Heart left ventricle (tissue), 16 donors: ENCODE measurements around the gene GRHL1. TPM values are rescaled to one million over a fixed set of nuclear protein-coding genes. Genes with fewer than 3 reads are reported as not detected.
A peak's percentile ranks its signal among the peaks of the same experiment; 100 is the strongest.

ENCODE experiments used
- ATAC-seq, 4 donors: fragments of 200-7000 bp; cut with Tn5 transposase; one replicate each; pipeline ENCODE4 v1.9.1; 2020 to 2022; ENCODE audit warnings: moderate library complexity in 4 of 4, mild to moderate bottlenecking in 3 of 4, moderate number of reproducible peaks in 1 of 4
- DNase-seq, 5 donors: peaks; one replicate each; pipeline ENCODE4 v3.0.0-alpha.2; 2020
- H3K27ac ChIP-seq, 12 donors: fragments of 200-600 bp; sonication (generic) in 4 of 12; one replicate each; pipeline versions ENCODE4 v1.5.0 to v1.8.0; 2016 to 2022; ENCODE audit warnings: mild to moderate bottlenecking in 2 of 12
- H3K27me3 ChIP-seq, 9 donors: fragments of 200-600 bp; sonication (generic) in 2 of 9; one replicate each; pipeline versions ENCODE4 v1.5.1 to v1.8.0; 2016 to 2022; ENCODE audit warnings: mild to moderate bottlenecking in 3 of 9
- H3K36me3 ChIP-seq, 9 donors: fragments of 200-600 bp; sonication (generic) in 2 of 9; one replicate each; pipeline versions ENCODE4 v1.5.0 to v1.8.0; 2018 to 2022; ENCODE audit warnings: mild to moderate bottlenecking in 2 of 9
- H3K4me1 ChIP-seq, 12 donors: fragments of 200-600 bp; sonication (generic) in 4 of 12; one replicate each; pipeline versions ENCODE4 v1.5.0 to v1.8.0; 2016 to 2022; ENCODE audit warnings: mild to moderate bottlenecking in 3 of 12
- H3K4me3 ChIP-seq, 12 donors: fragments of 200-600 bp; sonication (generic) in 4 of 12; one replicate each; pipeline versions ENCODE4 v1.5.0 to v1.8.0; 2017 to 2022; ENCODE audit warnings: mild to moderate bottlenecking in 9 of 12, moderate library complexity in 4 of 12
- H3K9me3 ChIP-seq, 12 donors: fragments of 200-600 bp; sonication (generic) in 4 of 12; one replicate each; pipeline versions ENCODE4 v1.5.0 to v1.8.0; 2016 to 2022; ENCODE audit warnings: mild to moderate bottlenecking in 1 of 12
- POLR2A ChIP-seq, 2 donors: fragments of 450-650 bp; IDR thresholded peaks; one replicate each; pipeline ENCODE4 v1.6.1; 2017; ENCODE audit warnings: antibody characterized with exemption in 2 of 2, mild to moderate bottlenecking in 2 of 2, moderate library complexity in 2 of 2
- WGBS, 4 donors: extraction: QIAGEN DNeasy Blood & Tissue Kit in 2 of 4; methylation state at CpG; one replicate each; pipeline versions ENCODE4 v1.1.5 to v1.1.7; 2013 to 2018; 5-methylcytosine and 5-hydroxymethylcytosine counted together
- intact Hi-C, 10 donors: fragments of 100-400 bp; cut with DNase I; formaldehyde crosslinking; loops; one replicate each; pipeline versions ENCODE4 v1.11.1 to v1.14.2; 2022
- polyA plus RNA-seq, 2 donors: library from polyadenylated mRNA; stranded (reverse); fragments of 200-250 nt; gene quantifications; one replicate each; pipeline ENCODE4 v1.2.3, GENCODE V29; 2013
- total RNA-seq, 9 donors: library from RNA; depleted of rRNA in 2 of 9; stranded (reverse); fragments of >200 nt in 2 of 9; fragmentation: NEBNext Ultra II Directional in 3 of 9; extraction: Animal tissue kit (Norgen Biotek cat#: 25700) in 3 of 9; gene quantifications; one replicate each; pipeline versions ENCODE4 v1.1.0 to v1.2.4, GENCODE V29; 2016 to 2023
- TF ChIP-seq, protein P1 (sequence below), 12 donors: fragments of 200-600 bp; sonication (generic) in 4 of 12; IDR thresholded peaks; one replicate each; pipeline versions ENCODE4 v1.5.0 to v1.8.0; 2018 to 2022; ENCODE audit warnings: antibody characterized with exemption in 12 of 12, mild to moderate bottlenecking in 5 of 12
- donor health status: ischemic (EF 13 %, LVEDD 7.1; RV severe dilation, severe dysfunction).
- donor health status: healthy with polysubstance abuse.
- donor health status: DM: no; HTN: yes; CAD: no.
- donor health status: DM: no; HTN: no; CAD: no.
- donor health status: ischemic (EF 25% LVEDD 6.9; RV normal size, moderate dysfunction).
- donor health status: ischemic (EF 25% LVEDD 5.7; RV mildly dilated, moderate dysfunction).
- donor health status: healthy.
- donor health status: DM: yes; HTN: yes; CAD: no.
- donor health status: ischemic (EF 35%, LVEDD 5.7; RV mildly dilated, moderate dysfunction).
- donor health status: nonischemic (EF 11% LVEDD 7.7; RV severe dilation, severe dysfunction).
- donor health status: DM: yes; HTN: yes; CAD: no.
- donor health status: PGD.
- donor health status: ischemic (EF 29% LVEDD 5.4; RV normal size, mild dysfunction).
- donor health status: nonischemic (EF 23%, LVEDD 6.1; RV moderate dilation, normal function).

The GRHL1 gene
- total and polyA plus RNA-seq, 11 donors, result 0.50 to 2.8 (median 1.0) TPM

DNA sequence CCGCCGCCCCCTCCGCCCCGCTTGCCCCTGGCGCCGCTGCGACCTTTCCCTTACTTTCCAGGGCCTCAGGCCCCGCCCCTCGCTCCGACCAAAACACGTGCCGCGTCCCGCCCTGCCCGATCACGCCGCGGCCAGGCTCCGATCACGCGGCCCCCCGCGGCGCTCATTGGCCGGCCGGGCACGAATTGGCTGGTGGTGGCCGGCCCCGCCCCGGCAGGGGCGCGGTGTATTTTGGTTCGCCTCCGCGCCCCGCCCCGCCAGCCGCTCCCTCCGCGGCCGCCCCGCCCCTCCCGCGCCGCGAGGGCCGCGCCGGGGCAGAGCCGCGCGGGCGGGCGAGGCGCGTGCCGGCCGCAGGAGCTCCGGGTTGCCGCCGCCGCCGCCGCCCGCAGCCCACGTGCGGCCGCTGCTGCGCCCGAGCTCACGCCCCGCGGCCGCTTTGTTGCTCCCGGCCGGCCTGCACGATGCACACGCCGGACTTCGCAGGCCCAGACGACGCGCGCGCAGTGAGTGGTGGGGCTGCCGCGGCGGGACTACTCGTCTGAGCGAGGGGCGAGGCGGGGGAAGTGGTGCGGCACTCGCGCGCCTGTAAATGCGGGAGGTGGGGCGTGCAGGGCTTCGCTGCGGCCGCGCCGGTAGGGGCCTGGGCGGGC lies 91.9 kb downstream of the GRHL1 start, which contains the start of gene KLF11:
TSS of gene KLF11 (plus strand) at position 295 of the 650 bp plus-strand sequence. CDS start at position 462, 167 bp downstream.
- peak; percentile 66 to 84 (median 74) for ATAC-seq
- Histone ChIP-seq H3K27me3 (no peaks in the 10 kb centered on the region), H3K4me1 (peaks cover 13 to 78% (median 58%) of the 10 kb centered on the region in 12 donors), H3K27ac (peak within 1 kb of the TSS; percentile 94 to 100 (median 98)), H3K36me3 (peaks cover 3 to 27% (median 24%) of the 10 kb centered on the region in 9 donors), H3K4me3 (peak within 1 kb of the TSS; percentile 38 to 93 (median 70)), H3K9me3 (no peaks in the 10 kb centered on the region)
- WGBS, 4 donors, result 0 to 1% (median 0%) methylated on average over 24 to 104 of the region's 104 CpGs
- DNase-seq, result peak; percentile 95 to 98 (median 96)
- intact Hi-C loops, result loop anchor here in 3 of 10 donors (5.0 to 10.0 kb wide), 2 partner anchors 36 to 409 kb away; partner anchors contain the start of gene YWHAQ (in 1 of the 3)
- TF ChIP-seq, protein P1, sequence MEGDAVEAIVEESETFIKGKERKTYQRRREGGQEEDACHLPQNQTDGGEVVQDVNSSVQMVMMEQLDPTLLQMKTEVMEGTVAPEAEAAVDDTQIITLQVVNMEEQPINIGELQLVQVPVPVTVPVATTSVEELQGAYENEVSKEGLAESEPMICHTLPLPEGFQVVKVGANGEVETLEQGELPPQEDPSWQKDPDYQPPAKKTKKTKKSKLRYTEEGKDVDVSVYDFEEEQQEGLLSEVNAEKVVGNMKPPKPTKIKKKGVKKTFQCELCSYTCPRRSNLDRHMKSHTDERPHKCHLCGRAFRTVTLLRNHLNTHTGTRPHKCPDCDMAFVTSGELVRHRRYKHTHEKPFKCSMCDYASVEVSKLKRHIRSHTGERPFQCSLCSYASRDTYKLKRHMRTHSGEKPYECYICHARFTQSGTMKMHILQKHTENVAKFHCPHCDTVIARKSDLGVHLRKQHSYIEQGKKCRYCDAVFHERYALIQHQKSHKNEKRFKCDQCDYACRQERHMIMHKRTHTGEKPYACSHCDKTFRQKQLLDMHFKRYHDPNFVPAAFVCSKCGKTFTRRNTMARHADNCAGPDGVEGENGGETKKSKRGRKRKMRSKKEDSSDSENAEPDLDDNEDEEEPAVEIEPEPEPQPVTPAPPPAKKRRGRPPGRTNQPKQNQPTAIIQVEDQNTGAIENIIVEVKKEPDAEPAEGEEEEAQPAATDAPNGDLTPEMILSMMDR (IDR thresholded peaks at IDR 0.05), result no peak
- TF ChIP-seq POLR2A (IDR thresholded peaks at IDR 0.05), result peak in 1 of 2 donors; percentile 49

DNA sequence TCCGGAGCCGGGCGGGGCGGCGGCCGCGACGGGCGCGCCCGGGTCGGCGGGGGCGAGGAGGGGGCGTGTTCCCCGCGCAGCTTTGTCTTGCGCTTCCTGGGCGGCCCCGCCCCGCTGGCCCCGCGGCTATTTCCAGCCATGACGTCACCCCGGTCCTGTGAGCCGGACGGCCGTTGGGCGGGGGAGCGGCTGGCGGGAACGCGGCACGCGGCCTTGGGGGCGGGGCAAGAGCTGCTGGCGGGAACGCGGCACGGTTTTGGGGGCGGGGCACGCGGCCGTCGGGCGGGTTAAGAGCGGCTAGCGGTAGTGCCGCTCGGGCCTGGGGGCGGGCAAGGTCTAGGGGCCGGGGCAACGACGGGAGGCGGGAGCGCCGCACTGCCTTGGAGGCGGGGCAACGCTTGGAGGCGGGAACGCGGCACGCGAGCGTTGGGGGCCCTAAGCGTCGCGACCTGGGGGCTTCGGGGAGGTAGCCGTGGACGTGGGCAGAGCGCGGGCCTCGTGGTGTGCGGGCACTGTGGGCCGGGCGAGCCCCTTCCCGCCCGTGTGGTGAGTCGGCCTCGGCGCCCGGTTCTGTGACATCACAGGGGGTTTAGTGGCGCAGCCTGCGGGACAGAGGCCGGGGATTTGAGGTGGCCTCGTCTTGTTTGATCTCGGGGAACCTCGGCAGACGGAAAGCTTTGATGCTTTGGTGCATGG lies 92.6 kb downstream of the GRHL1 start:
- Histone ChIP-seq H3K9me3 (no peaks in the 10 kb centered on the region), H3K4me1 (peaks cover 15 to 82% (median 64%) of the 10 kb centered on the region in 12 donors), H3K27ac (peak overlapping the region; percentile 93 to 100 (median 97)), H3K27me3 (no peaks in the 10 kb centered on the region), H3K36me3 (peaks cover 3 to 32% (median 31%) of the 10 kb centered on the region in 9 donors), H3K4me3 (peak overlapping the region; percentile 38 to 93 (median 70))
- ATAC-seq, result peak; percentile 48 to 83 (median 78)
- intact Hi-C loops, result loop anchor here in 4 of 10 donors (2.0 to 10.0 kb wide), 3 partner anchors 37 to 409 kb away; partner anchors contain the start of gene YWHAQ (in 1 of the 4)
- TF ChIP-seq, protein P1 (IDR thresholded peaks at IDR 0.05), result no peak
- peak in 1 of 2 donors; percentile 18 for TF ChIP-seq POLR2A (IDR thresholded peaks at IDR 0.05)
- 9 to 22% (median 16%) methylated on average over 37 to 90 of the region's 90 CpGs for WGBS, 4 donors
- peak; percentile 99 for DNase-seq

DNA sequence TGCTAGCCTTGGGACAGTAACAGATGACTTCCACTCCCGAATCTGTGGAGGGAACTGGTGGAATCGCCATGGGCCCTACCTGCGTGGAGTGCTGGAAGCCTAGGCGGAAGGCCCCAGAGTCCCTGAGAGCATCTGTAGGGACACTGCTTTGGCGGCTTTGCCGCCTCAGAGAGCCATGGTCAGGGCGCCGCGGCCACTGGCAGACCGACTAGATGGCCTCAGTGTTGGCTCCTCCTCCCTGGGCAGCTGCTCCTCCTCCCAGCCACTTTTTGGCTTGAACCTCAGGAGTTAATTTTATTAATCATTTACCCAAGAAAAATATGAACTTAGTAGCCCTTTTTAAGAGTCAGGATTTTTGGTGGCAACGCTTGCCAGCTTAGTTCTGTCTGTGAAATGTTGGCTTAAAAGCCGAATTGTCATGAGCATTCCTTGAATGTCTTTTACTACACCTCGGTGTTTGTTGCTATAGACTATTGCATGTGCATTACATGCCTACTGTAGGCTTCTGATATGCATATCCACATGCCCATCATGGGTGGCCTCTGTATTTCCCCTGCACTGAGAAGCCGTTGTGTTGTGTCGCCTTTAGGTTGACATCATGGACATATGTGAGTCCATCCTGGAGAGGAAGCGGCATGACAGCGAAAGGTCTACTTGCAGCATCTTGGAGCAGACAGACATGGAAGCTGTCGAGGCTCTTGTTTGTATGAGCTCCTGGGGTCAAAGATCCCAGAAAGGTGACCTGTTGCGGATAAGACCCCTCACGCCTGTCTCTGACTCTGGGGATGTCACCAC lies 94.3 kb downstream of the GRHL1 start:
- no peaks in the 10 kb centered on the region for H3K27me3 ChIP-seq
- no peaks in the 10 kb centered on the region for H3K9me3 ChIP-seq
- peaks cover 12 to 77% (median 61%) of the 10 kb centered on the region in 12 donors for H3K4me1 ChIP-seq
- H3K36me3 ChIP-seq, result peaks cover 3 to 49% (median 44%) of the 10 kb centered on the region in 9 donors
- peak overlapping the region in 8 of 12 donors; percentile 62 to 93 (median 70) for H3K4me3 ChIP-seq
- intact Hi-C loops, result loop anchor here in 8 of 10 donors (1.0 to 10.0 kb wide), 7 partner anchors 58 to 411 kb away; partner anchors contain the start of gene YWHAQ (in 1 of the 8)
- H3K27ac ChIP-seq, result peak overlapping the region in 11 of 12 donors; percentile 2 to 99 (median 94)
- ATAC-seq (no peak), DNase-seq (peak in 2 of 5 donors; percentile 37 to 51)
- 72 to 80% (median 77%) methylated on average over 19 to 20 of the region's 20 CpGs for WGBS, 4 donors
- no peak for TF ChIP-seq POLR2A (IDR thresholded peaks at IDR 0.05)
- TF ChIP-seq, protein P1 (IDR thresholded peaks at IDR 0.05), result no peak
